Measurements from ENCODE around the gene OGDH.

OGDH gene

GRCh38 chr7:44581879-44582603, 24.4 kb upstream of the OGDH start, which contains the start of gene TMED4:
Gene TMED4 (minus strand): TSS chr7:44582231. CDS start chr7:44582206, 25 bp downstream.
- TF ChIP-seq ARNTL (CRISPR knock-in tag; IDR thresholded peaks at IDR 0.05; ENCODE audit: borderline replicate concordance, low read depth), result no peak
- no peak for TF ChIP-seq ZNF565 (CRISPR knock-in tag; conservative IDR thresholded peaks at IDR 0.05; ENCODE audit: low read depth)
- no peak for TF ChIP-seq ZFP3 (CRISPR knock-in tag; IDR thresholded peaks at IDR 0.05)
- TF ChIP-seq SNAI2 (CRISPR knock-in tag; IDR thresholded peaks at IDR 0.05), result no peak
- TF ChIP-seq ISL1 (CRISPR knock-in tag; IDR thresholded peaks at IDR 0.05), result no peak
- TF ChIP-seq CSDC2 (CRISPR knock-in tag; IDR thresholded peaks at IDR 0.05), result no peak
- TF ChIP-seq TSHZ2 (CRISPR knock-in tag; IDR thresholded peaks at IDR 0.05), result no peak
- no peak for TF ChIP-seq PATZ1 (CRISPR knock-in tag; IDR thresholded peaks at IDR 0.05; ENCODE audit: borderline replicate concordance)
- peak; percentile 93 for ATAC-seq

GRCh38 chr7:44583146-44583865, 23.1 kb upstream of the OGDH start:
- no peak for ATAC-seq
- no peak for TF ChIP-seq PPARA (CRISPR knock-in tag; IDR thresholded peaks at IDR 0.05; ENCODE audit: borderline replicate concordance)
- no peak for TF ChIP-seq POU6F1 (CRISPR knock-in tag; IDR thresholded peaks at IDR 0.05; ENCODE audit: borderline replicate concordance, low read depth)
- TF ChIP-seq ZFP30 (CRISPR knock-in tag; IDR thresholded peaks at IDR 0.05), result no peak
- no peak for TF ChIP-seq CSRNP3 (CRISPR knock-in tag; IDR thresholded peaks at IDR 0.05)
- TF ChIP-seq ZNF565 (CRISPR knock-in tag; conservative IDR thresholded peaks at IDR 0.05; ENCODE audit: low read depth), result no peak
- TF ChIP-seq ZC3H10 (CRISPR knock-in tag; IDR thresholded peaks at IDR 0.05), result no peak
- no peak for TF ChIP-seq BACH2 (CRISPR knock-in tag; IDR thresholded peaks at IDR 0.05; ENCODE audit: borderline replicate concordance)
- no peak for TF ChIP-seq OSR1 (CRISPR knock-in tag; IDR thresholded peaks at IDR 0.05)
- no peak for TF ChIP-seq RARB (CRISPR knock-in tag; IDR thresholded peaks at IDR 0.05)
- no peak for TF ChIP-seq GLIS3 (CRISPR knock-in tag; IDR thresholded peaks at IDR 0.05)
- no peak for TF ChIP-seq ZNF8 (CRISPR knock-in tag; IDR thresholded peaks at IDR 0.05)
- no peak for TF ChIP-seq ARNTL (CRISPR knock-in tag; IDR thresholded peaks at IDR 0.05; ENCODE audit: borderline replicate concordance, low read depth)
- no peak for TF ChIP-seq TCF4 (CRISPR knock-in tag; IDR thresholded peaks at IDR 0.05; ENCODE audit: borderline replicate concordance)

GRCh38 chr7:44587843-44588711, 18.4 kb upstream of the OGDH start:
- ATAC-seq, result peak; percentile 93
- TF ChIP-seq GLIS3 (CRISPR knock-in tag; IDR thresholded peaks at IDR 0.05), result no peak
- TF ChIP-seq CSRNP3 (CRISPR knock-in tag; IDR thresholded peaks at IDR 0.05), result no peak
- TF ChIP-seq CREB5 (CRISPR knock-in tag; IDR thresholded peaks at IDR 0.05; ENCODE audit: low read depth), result no peak
- TF ChIP-seq PPARA (CRISPR knock-in tag; IDR thresholded peaks at IDR 0.05; ENCODE audit: borderline replicate concordance), result no peak
- TF ChIP-seq OSR1 (CRISPR knock-in tag; IDR thresholded peaks at IDR 0.05), result no peak
- TF ChIP-seq TOX (CRISPR knock-in tag; IDR thresholded peaks at IDR 0.05; ENCODE audit: borderline replicate concordance), result no peak
